Testis (tissue), 2 donors: Measurements from ENCODE around the gene SLC49A3.

Experiments used
- POLR2A ChIP-seq: fragments of 450-650 bp; IDR thresholded peaks from one replicate; pipeline ENCODE4 v1.6.1; 2017; ENCODE audit warnings: antibody characterized with exemption, mild to moderate bottlenecking, moderate library complexity
- TF ChIP-seq, protein P1 (sequence below), 3 experiments: fragments of 450-650 bp in 2 of 3; fragments of 200-600 bp in 1 of 3; sonication (generic) in 1 of 3; IDR thresholded peaks; one replicate each; pipeline ENCODE4 v1.5.1; 2016 to 2019; ENCODE audit warnings: antibody characterized with exemption in 3 of 3, mild to moderate bottlenecking in 2 of 3, moderate library complexity in 1 of 3

DNA sequence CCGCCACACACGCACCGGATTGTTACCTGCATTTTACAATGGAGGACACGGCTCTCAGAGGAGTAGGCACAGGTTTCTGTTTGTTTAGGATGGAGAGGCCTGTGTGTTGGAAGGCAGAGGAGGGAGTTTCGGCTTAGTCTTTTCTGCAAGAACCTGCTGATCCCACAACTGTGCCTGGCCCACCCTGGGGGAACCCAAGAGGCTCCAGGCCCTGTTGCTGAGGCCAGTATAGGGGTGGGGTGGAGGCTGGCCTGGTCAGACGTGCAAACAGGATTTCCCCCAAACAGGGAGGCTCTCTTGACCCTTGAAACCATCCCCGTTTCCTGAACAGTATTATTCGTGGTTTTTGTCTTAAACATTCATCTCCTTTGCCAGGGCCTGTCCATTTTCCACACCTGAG is 772 bp upstream of the SLC49A3 start:
- TF ChIP-seq, protein P1, sequence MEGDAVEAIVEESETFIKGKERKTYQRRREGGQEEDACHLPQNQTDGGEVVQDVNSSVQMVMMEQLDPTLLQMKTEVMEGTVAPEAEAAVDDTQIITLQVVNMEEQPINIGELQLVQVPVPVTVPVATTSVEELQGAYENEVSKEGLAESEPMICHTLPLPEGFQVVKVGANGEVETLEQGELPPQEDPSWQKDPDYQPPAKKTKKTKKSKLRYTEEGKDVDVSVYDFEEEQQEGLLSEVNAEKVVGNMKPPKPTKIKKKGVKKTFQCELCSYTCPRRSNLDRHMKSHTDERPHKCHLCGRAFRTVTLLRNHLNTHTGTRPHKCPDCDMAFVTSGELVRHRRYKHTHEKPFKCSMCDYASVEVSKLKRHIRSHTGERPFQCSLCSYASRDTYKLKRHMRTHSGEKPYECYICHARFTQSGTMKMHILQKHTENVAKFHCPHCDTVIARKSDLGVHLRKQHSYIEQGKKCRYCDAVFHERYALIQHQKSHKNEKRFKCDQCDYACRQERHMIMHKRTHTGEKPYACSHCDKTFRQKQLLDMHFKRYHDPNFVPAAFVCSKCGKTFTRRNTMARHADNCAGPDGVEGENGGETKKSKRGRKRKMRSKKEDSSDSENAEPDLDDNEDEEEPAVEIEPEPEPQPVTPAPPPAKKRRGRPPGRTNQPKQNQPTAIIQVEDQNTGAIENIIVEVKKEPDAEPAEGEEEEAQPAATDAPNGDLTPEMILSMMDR (IDR thresholded peaks at IDR 0.05), result no peak
- TF ChIP-seq POLR2A, result no peak
